NCI-H1048 (cell line): ENCODE results near the gene IGFL1.
"Not testable (repeated sequence)": the region's sequence is repeated elsewhere in the genome, so short reads cannot be mapped to it uniquely, and the experiment has no call there.

Experiments
- DNase-seq: peaks from one replicate; lab custom pipeline; 2025; lab: John Stamatoyannopoulos, UW

Gene IGFL1

GRCh38 chr19:46270521-46271256, 41.1 kb downstream of the IGFL1 start:
- no peak for DNase-seq

GRCh38 chr19:46271481-46272197, 42.1 kb downstream of the IGFL1 start:
- DNase-seq: no peak

GRCh38 chr19:46273931-46274330, 44.4 kb downstream of the IGFL1 start:
- not testable (repeated sequence) for DNase-seq

GRCh38 chr19:46279177-46279576, 49.6 kb downstream of the IGFL1 start:
- no peak for DNase-seq
